ENCODE data around the gene ZC3HAV1L. TPM values are rescaled to one million over a fixed set of nuclear protein-coding genes. Genes with fewer than 3 reads are reported as not detected.

Gene ZC3HAV1L
- total and polyA plus RNA-seq, 2 experiments from 2014 or later, result 11.6 to 29.9 TPM

GRCh38 chr7:139033346-139034114 lies 2.3 kb downstream of the ZC3HAV1L start:
- no peaks in the 10 kb centered on the region for H3K36me3 ChIP-seq (replicated peaks; ENCODE audit: insufficient read depth, low read depth)
- H2AFZ ChIP-seq, result no peak overlapping the region
- H3K9me2 ChIP-seq (replicated peaks; ENCODE audit: insufficient read depth), result no peaks in the 10 kb centered on the region
- H3K9me3 ChIP-seq (ENCODE audit: low read depth), result no peaks in the 10 kb centered on the region
- peaks cover 24% of the 10 kb centered on the region for H3K79me2 ChIP-seq
- peak overlapping the region; percentile 92 for H3K4me2 ChIP-seq
- TF ChIP-seq EZH2phosphoT487 (IDR thresholded peaks at IDR 0.05; ENCODE audit: low read depth, severe bottlenecking, unreplicated experiment) (no peak), CTCF (IDR thresholded peaks at IDR 0.05; ENCODE audit: poor library complexity) (no peak), EZH2 (IDR thresholded peaks at IDR 0.05; ENCODE audit: borderline replicate concordance) (no peak)
- peaks cover 8% of the 10 kb centered on the region for H3K4me1 ChIP-seq (ENCODE audit: insufficient read depth)
- DNase-seq (ENCODE audit: low spot score), result no peak
- WGBS (ENCODE audit: low lambda C conversion rate, missing lambda C conversion rate), result 92% methylated on average over 6 of the region's 6 CpGs
- no peak overlapping the region for H3K27ac ChIP-seq
- H4K20me1 ChIP-seq (ENCODE audit: insufficient read depth, poor library complexity, severe bottlenecking), result no peaks in the 10 kb centered on the region
- H3K4me3 ChIP-seq, result no peak overlapping the region
- no peaks in the 10 kb centered on the region for H3K27me3 ChIP-seq

GRCh38 chr7:139032473-139032872 lies 3.4 kb downstream of the ZC3HAV1L start:
- 84% methylated on average over 4 of the region's 4 CpGs for WGBS (ENCODE audit: low lambda C conversion rate, missing lambda C conversion rate)
- no peaks in the 10 kb centered on the region for H3K36me3 ChIP-seq (replicated peaks; ENCODE audit: insufficient read depth, low read depth)

GRCh38 chr7:139029353-139029752 lies 6.5 kb downstream of the ZC3HAV1L start:
- 93% methylated on average over 3 of the region's 3 CpGs for WGBS (ENCODE audit: low lambda C conversion rate, missing lambda C conversion rate)
- Histone ChIP-seq H3K27ac (no peak overlapping the region), H4K20me1 (ENCODE audit: insufficient read depth, poor library complexity, severe bottlenecking) (no peaks in the 10 kb centered on the region), H3K9me2 (replicated peaks; ENCODE audit: insufficient read depth) (no peaks in the 10 kb centered on the region), H3K4me2 (no peak overlapping the region), H3K9me3 (ENCODE audit: low read depth) (no peaks in the 10 kb centered on the region), H3K4me1 (ENCODE audit: insufficient read depth) (peaks cover 1% of the 10 kb centered on the region), H3K27me3 (no peaks in the 10 kb centered on the region), H3K79me2 (peaks cover 16% of the 10 kb centered on the region), H3K36me3 (replicated peaks; ENCODE audit: insufficient read depth, low read depth) (no peaks in the 10 kb centered on the region), H2AFZ (no peak overlapping the region), H3K4me3 (no peak overlapping the region)
- TF ChIP-seq EZH2 (IDR thresholded peaks at IDR 0.05; ENCODE audit: borderline replicate concordance) (no peak), CTCF (IDR thresholded peaks at IDR 0.05; ENCODE audit: poor library complexity) (no peak), EZH2phosphoT487 (IDR thresholded peaks at IDR 0.05; ENCODE audit: low read depth, severe bottlenecking, unreplicated experiment) (no peak)
- no peak for DNase-seq (ENCODE audit: low spot score)

More at GRCh38 chr7:139032473-139032872, 3.4 kb downstream of the ZC3HAV1L start:
- Histone ChIP-seq H3K79me2 (peaks cover 24% of the 10 kb centered on the region), H4K20me1 (ENCODE audit: insufficient read depth, poor library complexity, severe bottlenecking) (no peaks in the 10 kb centered on the region), H3K4me2 (no peak overlapping the region), H3K4me3 (no peak overlapping the region), H2AFZ (no peak overlapping the region), H3K27ac (no peak overlapping the region), H3K4me1 (ENCODE audit: insufficient read depth) (peaks cover 8% of the 10 kb centered on the region), H3K9me2 (replicated peaks; ENCODE audit: insufficient read depth) (no peaks in the 10 kb centered on the region), H3K27me3 (no peaks in the 10 kb centered on the region), H3K9me3 (ENCODE audit: low read depth) (no peaks in the 10 kb centered on the region)
- no peak for DNase-seq (ENCODE audit: low spot score)
- TF ChIP-seq EZH2phosphoT487 (IDR thresholded peaks at IDR 0.05; ENCODE audit: low read depth, severe bottlenecking, unreplicated experiment), result no peak
- TF ChIP-seq CTCF (IDR thresholded peaks at IDR 0.05; ENCODE audit: poor library complexity), result no peak
- no peak for TF ChIP-seq EZH2 (IDR thresholded peaks at IDR 0.05; ENCODE audit: borderline replicate concordance)
